Peyer's patch (tissue), 4 donors: ENCODE results near the gene LIMA1. TPM values are rescaled to one million over a fixed set of nuclear protein-coding genes. Genes with fewer than 3 reads are reported as not detected.

ENCODE experiments used
- DNase-seq, 3 donors: peaks; one replicate each; pipeline ENCODE4 v3.0.0-alpha.2; 2017 to 2019
- H3K27ac ChIP-seq, 4 donors: fragments of 200-600 bp; sonication (generic); one replicate each; pipeline ENCODE4 v1.5.1; 2016 to 2019
- H3K27me3 ChIP-seq, 2 donors: fragments of 200-600 bp; sonication (generic); one replicate each; pipeline ENCODE4 v1.5.1; 2019
- H3K36me3 ChIP-seq, 3 donors: fragments of 200-600 bp; sonication (generic); one replicate each; pipeline ENCODE4 v1.5.1; 2016 to 2019
- H3K4me1 ChIP-seq, 4 donors: fragments of 200-600 bp; sonication (generic); one replicate each; pipeline ENCODE4 v1.5.1; 2016 to 2019
- H3K4me3 ChIP-seq, 4 donors: fragments of 200-600 bp; sonication (generic); 1 replicate in 3 of 4; 2 replicates in 1 of 4; pipeline ENCODE4 v1.5.1; 2016 to 2019; ENCODE audit warnings: mild to moderate bottlenecking in 1 of 4
- H3K9me3 ChIP-seq, 4 donors: fragments of 200-600 bp; sonication (generic); one replicate each; pipeline ENCODE4 v1.5.1; 2016 to 2019; ENCODE audit warnings: mild to moderate bottlenecking in 1 of 4
- POLR2A ChIP-seq, 2 donors: fragments of 450-650 bp; IDR thresholded peaks; one replicate each; pipeline ENCODE4 v1.5.1; 2017; ENCODE audit warnings: antibody characterized with exemption in 2 of 2, mild to moderate bottlenecking in 2 of 2, moderate library complexity in 2 of 2
- total RNA-seq, 4 donors: library from RNA; depleted of rRNA; stranded (reverse); fragments of >200 nt; gene quantifications; one replicate each; pipeline ENCODE4 v1.1.0, GENCODE V29; 2016
- TF ChIP-seq, protein P1 (sequence below), 6 experiments: fragments of 450-650 bp in 4 of 6; fragments of 200-600 bp in 2 of 6; sonication (generic) in 1 of 6; IDR thresholded peaks; one replicate each; pipeline ENCODE4 v1.5.1; 2017 to 2019; ENCODE audit warnings: antibody characterized with exemption in 6 of 6, mild to moderate bottlenecking in 3 of 6, moderate library complexity in 1 of 6

LIMA1 gene
- total RNA-seq, 4 donors from 2014 or later: 253 to 280 (median 274) TPM

GRCh38 chr12:50215033-50215432 lies 68.3 kb downstream of the LIMA1 start:
- Histone ChIP-seq H3K9me3 (no peaks in the 10 kb centered on the region), H3K4me1 (peaks cover 0 to 15% (median 0%) of the 10 kb centered on the region in 4 donors), H3K4me3 (no peak overlapping the region), H3K27me3 (no peaks in the 10 kb centered on the region), H3K27ac (no peak overlapping the region), H3K36me3 (peaks cover 0 to 23% (median 0%) of the 10 kb centered on the region in 3 donors)
- TF ChIP-seq, protein P1, sequence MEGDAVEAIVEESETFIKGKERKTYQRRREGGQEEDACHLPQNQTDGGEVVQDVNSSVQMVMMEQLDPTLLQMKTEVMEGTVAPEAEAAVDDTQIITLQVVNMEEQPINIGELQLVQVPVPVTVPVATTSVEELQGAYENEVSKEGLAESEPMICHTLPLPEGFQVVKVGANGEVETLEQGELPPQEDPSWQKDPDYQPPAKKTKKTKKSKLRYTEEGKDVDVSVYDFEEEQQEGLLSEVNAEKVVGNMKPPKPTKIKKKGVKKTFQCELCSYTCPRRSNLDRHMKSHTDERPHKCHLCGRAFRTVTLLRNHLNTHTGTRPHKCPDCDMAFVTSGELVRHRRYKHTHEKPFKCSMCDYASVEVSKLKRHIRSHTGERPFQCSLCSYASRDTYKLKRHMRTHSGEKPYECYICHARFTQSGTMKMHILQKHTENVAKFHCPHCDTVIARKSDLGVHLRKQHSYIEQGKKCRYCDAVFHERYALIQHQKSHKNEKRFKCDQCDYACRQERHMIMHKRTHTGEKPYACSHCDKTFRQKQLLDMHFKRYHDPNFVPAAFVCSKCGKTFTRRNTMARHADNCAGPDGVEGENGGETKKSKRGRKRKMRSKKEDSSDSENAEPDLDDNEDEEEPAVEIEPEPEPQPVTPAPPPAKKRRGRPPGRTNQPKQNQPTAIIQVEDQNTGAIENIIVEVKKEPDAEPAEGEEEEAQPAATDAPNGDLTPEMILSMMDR (IDR thresholded peaks at IDR 0.05): no peak
- TF ChIP-seq POLR2A (IDR thresholded peaks at IDR 0.05): no peak
- DNase-seq: no peak

GRCh38 chr12:50214018-50214417 lies 69.3 kb downstream of the LIMA1 start:
- Histone ChIP-seq H3K36me3 (peaks cover 0 to 19% (median 0%) of the 10 kb centered on the region in 3 donors), H3K9me3 (no peaks in the 10 kb centered on the region), H3K27me3 (no peaks in the 10 kb centered on the region), H3K27ac (peak overlapping the region in 1 of 4 donors; percentile 13), H3K4me1 (peaks cover 0 to 15% (median 0%) of the 10 kb centered on the region in 4 donors), H3K4me3 (no peak overlapping the region)
- TF ChIP-seq POLR2A (IDR thresholded peaks at IDR 0.05): no peak
- TF ChIP-seq, protein P1 (IDR thresholded peaks at IDR 0.05): no peak
- no peak for DNase-seq

DNA sequence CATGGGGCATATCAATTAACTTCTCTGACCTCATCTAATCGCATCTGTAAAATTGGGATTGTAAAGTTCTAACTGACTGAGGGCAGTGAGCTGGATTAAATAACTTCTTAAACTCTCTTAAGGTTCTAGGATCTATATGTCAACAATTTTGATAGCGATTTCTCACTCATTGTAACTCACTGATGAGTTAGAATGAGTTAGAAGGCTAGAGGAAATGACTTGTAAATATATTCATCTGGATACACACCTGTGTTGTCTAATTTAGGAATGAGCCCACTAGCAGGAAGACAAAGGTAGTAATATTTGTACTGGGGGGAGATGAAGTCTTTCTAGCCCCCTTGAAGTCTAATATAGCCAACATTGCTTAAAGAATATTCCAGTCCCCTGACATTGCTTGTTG lies 69.9 kb downstream of the LIMA1 start:
- H3K4me3 ChIP-seq: no peak overlapping the region
- H3K27me3 ChIP-seq: no peaks in the 10 kb centered on the region
- peaks cover 0 to 22% (median 0%) of the 10 kb centered on the region in 3 donors for H3K36me3 ChIP-seq
- TF ChIP-seq, protein P1 (IDR thresholded peaks at IDR 0.05): no peak
- TF ChIP-seq POLR2A (IDR thresholded peaks at IDR 0.05): no peak
- H3K4me1 ChIP-seq: peaks cover 0 to 15% (median 0%) of the 10 kb centered on the region in 4 donors
- peak overlapping the region in 1 of 4 donors; percentile 13 for H3K27ac ChIP-seq
- no peak for DNase-seq
- H3K9me3 ChIP-seq: no peaks in the 10 kb centered on the region

DNA sequence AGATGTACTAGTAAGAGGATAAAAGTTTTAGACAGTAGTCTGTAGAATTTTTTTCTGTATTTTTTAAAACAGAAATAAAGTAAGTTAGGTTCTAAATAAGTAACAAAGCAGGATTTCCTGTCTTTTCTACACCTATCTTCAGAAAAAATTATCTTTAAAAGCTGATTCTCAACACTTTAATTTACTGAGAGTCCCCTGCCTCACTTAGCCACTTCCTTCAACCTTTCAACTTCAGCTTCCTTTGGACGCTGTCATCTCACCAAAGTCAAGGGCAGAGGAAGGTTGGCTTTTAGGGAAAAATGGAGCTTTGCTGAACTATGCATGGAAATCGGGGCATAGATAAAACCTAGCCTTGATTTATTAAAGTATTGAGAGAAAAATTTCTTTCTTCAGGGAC lies 71.3 kb downstream of the LIMA1 start:
- Histone ChIP-seq H3K9me3 (no peaks in the 10 kb centered on the region), H3K36me3 (peaks cover 0 to 28% (median 0%) of the 10 kb centered on the region in 3 donors), H3K27me3 (no peaks in the 10 kb centered on the region), H3K4me1 (peaks cover 0 to 15% (median 0%) of the 10 kb centered on the region in 4 donors), H3K4me3 (no peak overlapping the region), H3K27ac (peak overlapping the region in 3 of 4 donors; percentile 37 to 46 (median 44))
- DNase-seq: no peak
- TF ChIP-seq, protein P1 (IDR thresholded peaks at IDR 0.05): no peak
- no peak for TF ChIP-seq POLR2A (IDR thresholded peaks at IDR 0.05)

GRCh38 chr12:50211392-50212070 lies 71.8 kb downstream of the LIMA1 start:
- H3K36me3 ChIP-seq: peaks cover 0 to 27% (median 0%) of the 10 kb centered on the region in 3 donors
- no peaks in the 10 kb centered on the region for H3K27me3 ChIP-seq
- TF ChIP-seq, protein P1 (IDR thresholded peaks at IDR 0.05): no peak
- TF ChIP-seq POLR2A (IDR thresholded peaks at IDR 0.05): no peak
- no peaks in the 10 kb centered on the region for H3K9me3 ChIP-seq
- no peak overlapping the region for H3K4me3 ChIP-seq
- peaks cover 0 to 15% (median 0%) of the 10 kb centered on the region in 4 donors for H3K4me1 ChIP-seq
- peak overlapping the region; percentile 37 to 46 (median 40) for H3K27ac ChIP-seq
- no peak for DNase-seq
